ENCODE measurements around the gene SEMA3C.
A peak's percentile ranks its signal among the peaks of the same experiment; 100 is the strongest.

SEMA3C gene

DNA sequence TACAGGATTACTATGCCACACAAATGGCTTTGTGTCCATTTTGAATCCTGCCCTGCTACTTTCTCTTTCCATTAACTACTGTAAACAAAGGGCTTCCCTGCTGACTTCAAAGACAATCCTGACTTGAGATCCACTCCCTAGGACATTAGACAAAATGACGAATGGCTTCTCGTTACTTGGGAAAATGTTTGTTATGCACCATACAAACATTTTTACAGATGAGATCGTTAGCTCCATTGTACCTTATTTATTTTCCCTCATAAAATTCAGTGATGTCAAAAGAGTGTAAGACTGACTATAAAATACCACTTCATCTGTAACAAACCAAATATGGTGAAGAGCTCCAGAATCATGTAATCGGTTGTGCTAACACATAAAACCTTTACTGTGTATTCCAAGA, 158.6 kb downstream of the SEMA3C start (continued):
- TF ChIP-seq, protein P1, sequence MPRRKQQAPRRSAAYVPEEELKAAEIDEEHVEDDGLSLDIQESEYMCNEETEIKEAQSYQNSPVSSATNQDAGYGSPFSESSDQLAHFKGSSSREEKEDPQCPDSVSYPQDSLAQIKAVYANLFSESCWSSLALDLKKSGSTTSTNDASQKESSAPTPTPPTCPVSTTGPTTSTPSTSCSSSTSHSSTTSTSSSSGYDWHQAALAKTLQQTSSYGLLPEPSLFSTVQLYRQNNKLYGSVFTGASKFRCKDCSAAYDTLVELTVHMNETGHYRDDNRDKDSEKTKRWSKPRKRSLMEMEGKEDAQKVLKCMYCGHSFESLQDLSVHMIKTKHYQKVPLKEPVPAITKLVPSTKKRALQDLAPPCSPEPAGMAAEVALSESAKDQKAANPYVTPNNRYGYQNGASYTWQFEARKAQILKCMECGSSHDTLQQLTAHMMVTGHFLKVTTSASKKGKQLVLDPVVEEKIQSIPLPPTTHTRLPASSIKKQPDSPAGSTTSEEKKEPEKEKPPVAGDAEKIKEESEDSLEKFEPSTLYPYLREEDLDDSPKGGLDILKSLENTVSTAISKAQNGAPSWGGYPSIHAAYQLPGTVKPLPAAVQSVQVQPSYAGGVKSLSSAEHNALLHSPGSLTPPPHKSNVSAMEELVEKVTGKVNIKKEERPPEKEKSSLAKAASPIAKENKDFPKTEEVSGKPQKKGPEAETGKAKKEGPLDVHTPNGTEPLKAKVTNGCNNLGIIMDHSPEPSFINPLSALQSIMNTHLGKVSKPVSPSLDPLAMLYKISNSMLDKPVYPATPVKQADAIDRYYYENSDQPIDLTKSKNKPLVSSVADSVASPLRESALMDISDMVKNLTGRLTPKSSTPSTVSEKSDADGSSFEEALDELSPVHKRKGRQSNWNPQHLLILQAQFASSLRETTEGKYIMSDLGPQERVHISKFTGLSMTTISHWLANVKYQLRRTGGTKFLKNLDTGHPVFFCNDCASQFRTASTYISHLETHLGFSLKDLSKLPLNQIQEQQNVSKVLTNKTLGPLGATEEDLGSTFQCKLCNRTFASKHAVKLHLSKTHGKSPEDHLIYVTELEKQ (tag by site-specific recombination; IDR thresholded peaks at IDR 0.05; ENCODE audit: borderline replicate concordance) = peak; percentile 75
- TF ChIP-seq, protein P2, sequence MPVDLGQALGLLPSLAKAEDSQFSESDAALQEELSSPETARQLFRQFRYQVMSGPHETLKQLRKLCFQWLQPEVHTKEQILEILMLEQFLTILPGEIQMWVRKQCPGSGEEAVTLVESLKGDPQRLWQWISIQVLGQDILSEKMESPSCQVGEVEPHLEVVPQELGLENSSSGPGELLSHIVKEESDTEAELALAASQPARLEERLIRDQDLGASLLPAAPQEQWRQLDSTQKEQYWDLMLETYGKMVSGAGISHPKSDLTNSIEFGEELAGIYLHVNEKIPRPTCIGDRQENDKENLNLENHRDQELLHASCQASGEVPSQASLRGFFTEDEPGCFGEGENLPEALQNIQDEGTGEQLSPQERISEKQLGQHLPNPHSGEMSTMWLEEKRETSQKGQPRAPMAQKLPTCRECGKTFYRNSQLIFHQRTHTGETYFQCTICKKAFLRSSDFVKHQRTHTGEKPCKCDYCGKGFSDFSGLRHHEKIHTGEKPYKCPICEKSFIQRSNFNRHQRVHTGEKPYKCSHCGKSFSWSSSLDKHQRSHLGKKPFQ (tag by site-specific recombination; IDR thresholded peaks at IDR 0.05) = peak; percentile 80
- peak; percentile 97; the same call in 1 of the 2 replicates for TF ChIP-seq TCF7L2 (IDR thresholded peaks at IDR 0.05; ENCODE audit: borderline replicate concordance, low read depth, low read length)
- peak; percentile 59; the same call in 1 of the 2 replicates for TF ChIP-seq ZNF10 (tag by site-specific recombination; IDR thresholded peaks at IDR 0.05)
- TF ChIP-seq ZBTB17 (tag by site-specific recombination; IDR thresholded peaks at IDR 0.05) = peak; percentile 75
- peak; percentile 83 for TF ChIP-seq ZEB2 (tag by site-specific recombination; IDR thresholded peaks at IDR 0.05)
- peak; percentile 69; the same call in 1 of the 2 replicates for TF ChIP-seq ZNF501 (tag by site-specific recombination; IDR thresholded peaks at IDR 0.05)
- no peak for TF ChIP-seq RBAK (tag by site-specific recombination; IDR thresholded peaks at IDR 0.05)

DNA sequence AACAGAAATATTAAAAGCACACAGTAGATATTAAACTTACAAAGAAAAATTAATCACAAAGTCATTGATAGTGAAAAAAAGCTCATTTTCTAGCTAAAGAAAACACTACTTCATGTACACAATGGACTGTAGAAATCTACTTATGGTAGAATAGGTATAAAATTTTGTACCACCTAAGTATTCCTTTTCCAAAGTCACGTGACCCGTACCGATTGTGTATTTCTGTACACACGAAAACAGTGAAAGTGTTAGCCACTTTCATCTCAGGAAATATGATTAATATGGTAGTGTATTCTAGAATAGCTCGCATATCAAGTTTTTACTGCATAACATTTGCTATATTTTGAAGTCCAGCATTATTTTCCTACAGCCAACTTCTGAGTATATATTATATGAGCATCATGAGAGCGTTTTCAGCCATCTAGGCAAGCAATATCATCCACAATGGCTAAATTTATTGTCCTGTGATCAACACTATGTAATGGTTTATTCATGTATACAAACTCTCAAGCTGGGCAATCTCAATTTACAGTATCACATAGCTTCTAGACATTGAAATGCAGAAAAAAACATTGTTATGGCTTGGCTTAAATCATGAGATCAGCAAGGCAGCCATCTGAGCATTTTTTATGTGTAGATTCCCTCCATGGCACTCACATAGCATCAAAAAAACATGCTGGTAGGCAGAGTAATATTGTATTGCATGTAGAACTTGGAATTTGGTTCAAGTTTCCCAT, 165.7 kb downstream of the SEMA3C start:
- TF ChIP-seq FEZF1 (tag by site-specific recombination; IDR thresholded peaks at IDR 0.05) (0 out of 2 replicates have a peak, but pooled peaks have one; percentile 18), ZNF114 (tag by site-specific recombination; IDR thresholded peaks at IDR 0.05) (no peak), ZNF266 (tag by site-specific recombination; IDR thresholded peaks at IDR 0.05; ENCODE audit: low read depth) (no peak)
- Histone ChIP-seq H3K9me3 (ENCODE audit: control insufficient read depth, insufficient read depth, low read depth, low read length) (no peaks in the 10 kb centered on the region), H3K4me1 (ENCODE audit: control insufficient read depth, insufficient read depth, low read length) (peaks cover 4% of the 10 kb centered on the region), H3K4me3 (ENCODE audit: low read depth, low read length) (no peak overlapping the region), H3K36me3 (ENCODE audit: control insufficient read depth in 2 of 2, insufficient read depth in 1 of 2, low read length in 2 of 2) (no peaks in the 10 kb centered on the region), H3K27ac (ENCODE audit: extremely low read depth, low read depth, low read length) (no peak overlapping the region)
- ChIA-PET POLR2A (no interaction called here), CTCF (interaction anchor here (1.4 kb wide), 1 partner anchor 21 kb away, joined by 5 read pairs; no protein-coding TSS in a partner anchor)

DNA sequence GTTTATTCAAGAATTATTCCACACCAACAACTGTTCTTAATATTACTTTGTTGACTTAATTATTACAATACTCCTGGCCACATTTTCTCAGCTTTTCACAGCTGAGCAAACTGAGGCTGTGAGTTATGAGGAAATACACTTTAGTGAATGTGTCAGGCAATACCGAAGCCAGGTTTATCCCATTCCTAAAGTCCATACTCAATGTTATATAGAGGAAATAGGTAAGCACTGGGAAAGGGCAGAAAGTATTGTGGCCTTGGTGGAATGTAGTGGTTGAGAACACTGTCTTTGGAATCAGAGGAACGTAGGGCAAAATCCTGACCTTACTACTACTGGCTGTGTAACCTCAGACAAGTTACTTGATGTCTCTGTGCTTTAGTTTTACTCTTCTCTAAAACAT, 169.6 kb downstream of the SEMA3C start:
- Histone ChIP-seq H3K9me3 (ENCODE audit: control insufficient read depth, insufficient read depth, low read depth, low read length) (no peaks in the 10 kb centered on the region), H3K4me1 (ENCODE audit: control insufficient read depth, insufficient read depth, low read length) (peaks cover 4% of the 10 kb centered on the region), H3K36me3 (ENCODE audit: control insufficient read depth in 2 of 2, insufficient read depth in 1 of 2, low read length in 2 of 2) (peaks cover 0 to 4% of the 10 kb centered on the region in 2 experiments; a peak in 1 of 3 replicates), H3K27ac (ENCODE audit: extremely low read depth, low read depth, low read length) (no peak overlapping the region), H3K4me3 (ENCODE audit: low read depth, low read length) (no peak overlapping the region)
- TF ChIP-seq ZNF768 (tag by site-specific recombination; IDR thresholded peaks at IDR 0.05) (0 out of 2 replicates have a peak, but pooled peaks have one; percentile 44), ZNF335 (tag by site-specific recombination; conservative IDR thresholded peaks at IDR 0.05) (0 out of 2 replicates have a peak, but pooled peaks have one; percentile 36)
- TF ChIP-seq, protein P3, sequence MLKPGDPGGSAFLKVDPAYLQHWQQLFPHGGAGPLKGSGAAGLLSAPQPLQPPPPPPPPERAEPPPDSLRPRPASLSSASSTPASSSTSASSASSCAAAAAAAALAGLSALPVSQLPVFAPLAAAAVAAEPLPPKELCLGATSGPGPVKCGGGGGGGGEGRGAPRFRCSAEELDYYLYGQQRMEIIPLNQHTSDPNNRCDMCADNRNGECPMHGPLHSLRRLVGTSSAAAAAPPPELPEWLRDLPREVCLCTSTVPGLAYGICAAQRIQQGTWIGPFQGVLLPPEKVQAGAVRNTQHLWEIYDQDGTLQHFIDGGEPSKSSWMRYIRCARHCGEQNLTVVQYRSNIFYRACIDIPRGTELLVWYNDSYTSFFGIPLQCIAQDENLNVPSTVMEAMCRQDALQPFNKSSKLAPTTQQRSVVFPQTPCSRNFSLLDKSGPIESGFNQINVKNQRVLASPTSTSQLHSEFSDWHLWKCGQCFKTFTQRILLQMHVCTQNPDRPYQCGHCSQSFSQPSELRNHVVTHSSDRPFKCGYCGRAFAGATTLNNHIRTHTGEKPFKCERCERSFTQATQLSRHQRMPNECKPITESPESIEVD (tag by site-specific recombination; IDR thresholded peaks at IDR 0.05) = peak; percentile 42; the same call in 1 of the 2 replicates
- TF ChIP-seq, protein P4, sequence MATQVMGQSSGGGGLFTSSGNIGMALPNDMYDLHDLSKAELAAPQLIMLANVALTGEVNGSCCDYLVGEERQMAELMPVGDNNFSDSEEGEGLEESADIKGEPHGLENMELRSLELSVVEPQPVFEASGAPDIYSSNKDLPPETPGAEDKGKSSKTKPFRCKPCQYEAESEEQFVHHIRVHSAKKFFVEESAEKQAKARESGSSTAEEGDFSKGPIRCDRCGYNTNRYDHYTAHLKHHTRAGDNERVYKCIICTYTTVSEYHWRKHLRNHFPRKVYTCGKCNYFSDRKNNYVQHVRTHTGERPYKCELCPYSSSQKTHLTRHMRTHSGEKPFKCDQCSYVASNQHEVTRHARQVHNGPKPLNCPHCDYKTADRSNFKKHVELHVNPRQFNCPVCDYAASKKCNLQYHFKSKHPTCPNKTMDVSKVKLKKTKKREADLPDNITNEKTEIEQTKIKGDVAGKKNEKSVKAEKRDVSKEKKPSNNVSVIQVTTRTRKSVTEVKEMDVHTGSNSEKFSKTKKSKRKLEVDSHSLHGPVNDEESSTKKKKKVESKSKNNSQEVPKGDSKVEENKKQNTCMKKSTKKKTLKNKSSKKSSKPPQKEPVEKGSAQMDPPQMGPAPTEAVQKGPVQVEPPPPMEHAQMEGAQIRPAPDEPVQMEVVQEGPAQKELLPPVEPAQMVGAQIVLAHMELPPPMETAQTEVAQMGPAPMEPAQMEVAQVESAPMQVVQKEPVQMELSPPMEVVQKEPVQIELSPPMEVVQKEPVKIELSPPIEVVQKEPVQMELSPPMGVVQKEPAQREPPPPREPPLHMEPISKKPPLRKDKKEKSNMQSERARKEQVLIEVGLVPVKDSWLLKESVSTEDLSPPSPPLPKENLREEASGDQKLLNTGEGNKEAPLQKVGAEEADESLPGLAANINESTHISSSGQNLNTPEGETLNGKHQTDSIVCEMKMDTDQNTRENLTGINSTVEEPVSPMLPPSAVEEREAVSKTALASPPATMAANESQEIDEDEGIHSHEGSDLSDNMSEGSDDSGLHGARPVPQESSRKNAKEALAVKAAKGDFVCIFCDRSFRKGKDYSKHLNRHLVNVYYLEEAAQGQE (tag by site-specific recombination; IDR thresholded peaks at IDR 0.05) = no peak
- CTCF ChIA-PET = no interaction called here
- POLR2A ChIA-PET = no interaction called here
